Measurements from ENCODE around the gene FREM2.

FREM2 gene

DNA sequence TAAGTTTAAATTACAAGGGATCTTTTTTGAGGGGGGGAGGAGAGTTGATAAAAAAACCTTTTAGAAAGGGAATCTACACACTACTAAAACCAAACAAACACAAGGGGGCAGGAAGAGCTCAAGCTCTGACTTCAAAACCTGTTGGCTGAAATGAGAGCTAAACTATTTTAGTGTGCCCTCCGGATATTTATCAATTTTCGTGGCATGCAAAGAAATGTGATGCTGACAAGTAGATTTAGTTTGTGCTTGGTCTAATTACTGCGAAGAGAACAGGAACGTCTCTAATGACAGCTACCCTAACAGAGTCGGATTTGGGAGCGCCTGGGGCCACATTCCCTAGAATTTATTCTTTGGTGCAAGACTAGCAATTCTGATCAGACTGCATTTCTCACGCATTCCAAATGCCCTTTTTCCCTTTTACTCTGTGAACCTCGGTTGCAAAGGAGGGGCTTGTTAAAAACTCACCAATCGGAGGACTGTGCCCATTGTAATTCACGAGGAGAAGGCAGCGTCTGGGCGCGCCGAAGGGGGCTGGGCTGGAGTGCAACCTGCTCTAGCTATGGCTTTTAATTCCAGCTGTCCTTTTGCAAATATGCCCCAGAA is 802 bp upstream of the FREM2 start:
- no peak for DNase-seq (ENCODE audit: low read depth)

GRCh38 chr13:38687246-38688229 is 661 bp downstream of the FREM2 start:
- no peak for DNase-seq (ENCODE audit: low read depth)

DNA sequence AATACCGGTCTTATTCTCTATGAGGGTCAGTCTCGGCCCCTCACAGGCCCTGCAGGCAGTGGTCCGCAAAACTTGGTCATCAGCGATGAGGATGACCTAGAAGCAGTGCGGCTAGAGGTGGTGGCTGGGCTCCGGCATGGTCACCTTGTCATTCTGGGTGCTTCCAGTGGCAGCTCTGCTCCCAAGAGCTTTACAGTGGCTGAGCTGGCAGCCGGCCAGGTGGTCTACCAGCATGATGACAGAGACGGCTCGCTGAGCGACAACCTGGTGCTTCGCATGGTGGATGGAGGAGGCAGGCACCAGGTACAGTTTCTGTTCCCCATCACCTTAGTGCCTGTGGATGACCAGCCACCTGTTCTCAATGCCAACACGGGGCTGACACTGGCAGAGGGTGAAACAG is 1.8 kb downstream of the FREM2 start:
- no peak for DNase-seq (ENCODE audit: low read depth)

DNA sequence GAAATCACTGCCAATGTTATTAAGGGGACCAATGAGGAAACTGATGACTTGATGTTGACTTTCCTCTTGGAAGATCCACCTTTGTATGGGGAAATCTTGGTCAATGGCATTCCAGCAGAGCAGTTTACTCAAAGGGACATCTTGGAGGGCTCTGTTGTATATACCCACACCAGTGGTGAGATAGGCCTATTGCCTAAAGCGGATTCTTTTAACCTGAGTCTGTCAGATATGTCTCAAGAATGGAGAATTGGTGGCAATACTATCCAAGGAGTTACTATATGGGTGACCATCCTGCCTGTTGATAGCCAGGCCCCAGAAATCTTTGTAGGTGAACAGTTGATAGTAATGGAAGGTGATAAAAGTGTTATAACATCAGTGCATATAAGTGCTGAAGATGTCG is 3.4 kb downstream of the FREM2 start:
- no peak for DNase-seq (ENCODE audit: low read depth)

GRCh38 chr13:38693168-38693567 is 6.3 kb downstream of the FREM2 start:
- no peak for DNase-seq (ENCODE audit: low read depth)

GRCh38 chr13:38693641-38694040 is 6.8 kb downstream of the FREM2 start:
- no peak for DNase-seq (ENCODE audit: low read depth)

GRCh38 chr13:38697197-38697596 is 10.3 kb downstream of the FREM2 start:
- DNase-seq (ENCODE audit: low read depth): no peak

GRCh38 chr13:38697628-38698333 is 10.9 kb downstream of the FREM2 start:
- no peak for DNase-seq (ENCODE audit: low read depth)

- no peak for DNase-seq (ENCODE audit: low read depth)
These were observed 13.2 kb downstream of the FREM2 start for GRCh38 chr13:38700051-38700450.

- DNase-seq (ENCODE audit: low read depth): no peak
These were observed 15.8 kb downstream of the FREM2 start for GRCh38 chr13:38702669-38703068.

DNA sequence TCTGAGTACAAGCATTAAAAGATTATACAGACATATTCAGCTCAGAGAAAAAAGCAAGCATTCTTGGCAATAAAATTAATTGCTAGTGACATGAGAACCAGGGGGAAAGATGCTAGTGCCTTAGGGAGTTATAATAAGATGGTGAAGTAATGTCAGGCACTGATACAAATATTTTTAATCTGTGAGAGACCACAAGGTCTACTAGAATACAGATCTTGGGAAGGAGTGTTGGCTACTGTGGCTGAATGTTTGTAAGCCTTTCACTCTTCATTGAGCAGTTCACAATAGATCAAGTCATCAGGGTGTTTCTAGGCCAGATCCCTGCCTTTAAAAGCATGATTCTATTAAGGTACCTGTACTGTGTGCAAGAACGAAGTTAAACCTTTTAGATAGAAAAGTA is 16.4 kb downstream of the FREM2 start:
- no peak for DNase-seq (ENCODE audit: low read depth)

DNA sequence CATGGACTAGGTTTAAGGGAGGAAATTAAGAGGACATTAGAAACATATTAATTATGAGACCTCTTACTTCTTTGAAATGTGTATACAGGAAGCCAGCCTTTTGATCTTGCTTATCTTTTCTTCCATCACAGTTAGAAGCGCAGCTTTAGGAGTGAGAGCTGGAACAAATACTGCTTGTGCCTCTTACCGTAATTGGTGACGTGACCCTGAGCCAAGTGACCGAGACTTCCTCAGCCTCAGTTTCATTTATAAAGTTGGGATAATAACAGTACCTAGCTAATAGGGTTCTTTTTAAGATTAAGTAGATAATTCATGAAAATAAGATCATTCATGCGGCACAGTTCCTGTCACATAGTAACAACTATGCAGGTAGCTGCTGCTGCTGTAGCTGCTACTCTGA is 18.5 kb downstream of the FREM2 start:
- DNase-seq (ENCODE audit: low read depth): no peak

- no peak for DNase-seq (ENCODE audit: low read depth)
These were observed 20.6 kb downstream of the FREM2 start for GRCh38 chr13:38707460-38707859.

DNA sequence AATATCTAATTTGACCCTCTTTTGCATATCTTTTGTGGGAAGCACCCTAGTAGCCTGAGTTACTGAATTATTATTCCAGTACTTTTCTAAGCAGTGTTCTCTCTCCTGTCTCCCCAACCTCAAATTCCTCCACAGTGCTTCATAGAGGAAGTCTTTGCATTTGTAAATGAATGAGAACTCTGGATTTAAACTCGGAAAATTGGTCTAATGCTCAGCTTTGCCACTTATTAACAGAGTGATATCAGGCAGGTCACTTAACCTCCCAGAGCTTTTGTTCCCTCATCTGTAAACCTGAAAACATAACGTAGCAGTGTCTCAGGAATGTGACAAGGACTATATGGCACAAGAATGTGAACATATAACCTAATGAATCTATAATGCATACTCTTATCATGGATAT is 26.2 kb downstream of the FREM2 start:
- no peak for DNase-seq (ENCODE audit: low read depth)

- DNase-seq (ENCODE audit: low read depth): no peak
These were observed 31.5 kb downstream of the FREM2 start for GRCh38 chr13:38718374-38718773.

DNA sequence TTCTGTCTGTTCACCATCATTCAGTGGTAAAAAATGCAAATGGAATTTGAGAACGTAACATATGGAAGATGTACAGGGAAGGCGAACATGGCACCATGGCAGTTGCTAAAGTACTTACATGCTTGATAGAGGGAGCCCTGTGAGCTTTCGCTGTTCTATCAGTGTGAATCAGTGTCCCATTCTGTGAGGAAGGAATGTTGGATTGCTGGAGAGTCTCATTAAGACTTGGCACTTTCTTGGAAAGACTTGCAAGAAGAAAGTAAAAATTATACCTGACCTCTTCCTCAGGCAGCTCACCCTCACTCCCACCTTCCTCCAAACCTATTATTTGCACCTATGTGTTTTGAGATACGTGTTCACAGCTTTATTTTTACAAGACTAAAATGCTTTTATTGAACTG is 43.5 kb downstream of the FREM2 start:
- DNase-seq (ENCODE audit: low read depth): no peak

- DNase-seq (ENCODE audit: low read depth): no peak
These were observed 46.3 kb downstream of the FREM2 start for GRCh38 chr13:38733146-38733545.

DNA sequence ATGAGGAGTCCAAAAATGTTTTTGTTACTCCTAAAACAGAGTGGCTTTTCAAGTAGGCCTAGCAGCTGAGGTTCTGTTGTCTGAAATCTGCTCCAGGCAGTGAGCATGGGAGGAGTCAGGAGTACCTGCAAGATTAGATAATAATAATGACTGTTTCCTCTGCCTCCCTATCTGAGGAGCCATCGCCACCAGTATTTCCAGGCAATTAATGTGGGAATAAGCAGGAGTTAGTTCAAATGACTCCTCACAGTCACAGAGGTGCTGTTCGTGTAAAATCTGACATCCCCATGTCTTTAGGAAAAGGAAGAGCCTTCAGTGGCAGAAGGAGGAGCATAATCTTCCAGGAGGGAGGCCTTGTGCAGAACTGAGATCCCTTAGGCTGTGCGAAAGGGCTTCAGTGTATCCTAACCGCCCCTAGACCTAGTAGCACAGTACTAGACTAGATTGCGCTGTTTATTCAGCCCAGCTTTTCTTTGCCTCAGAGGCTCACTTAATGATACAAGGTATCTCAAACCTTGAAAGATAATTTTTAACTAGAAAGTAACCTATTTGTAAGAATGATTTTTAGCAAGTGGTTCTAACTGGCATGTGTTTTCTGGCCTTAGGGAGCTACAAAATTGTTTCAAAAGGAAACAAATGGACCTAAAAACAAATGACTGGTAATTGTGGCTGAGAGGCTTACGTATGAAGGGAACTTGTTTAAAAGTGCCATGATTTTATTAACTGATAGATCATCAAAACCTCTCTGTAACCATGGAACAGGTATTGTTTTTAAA is 49.0 kb downstream of the FREM2 start:
- DNase-seq (ENCODE audit: low read depth): no peak

DNA sequence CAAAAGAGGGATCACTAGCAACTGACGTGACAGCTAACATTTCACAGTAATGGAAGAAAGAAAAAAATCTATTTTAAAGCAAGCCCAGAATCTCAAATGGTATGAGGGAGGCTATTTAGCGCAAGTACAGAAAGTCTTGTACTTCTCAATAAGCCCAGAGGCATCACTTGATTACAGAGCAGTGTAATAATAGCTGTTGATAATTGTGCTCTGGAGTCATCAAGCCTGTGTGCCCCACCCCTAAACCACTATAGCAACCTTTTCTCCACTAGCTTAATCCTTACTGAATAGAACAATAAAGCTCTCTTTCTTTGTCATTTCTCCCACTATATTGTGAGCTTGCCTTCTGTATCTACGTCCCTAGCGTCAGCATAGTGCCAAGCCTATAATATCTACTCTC is 56.6 kb downstream of the FREM2 start:
- DNase-seq (ENCODE audit: low read depth): no peak

- DNase-seq (ENCODE audit: low read depth): no peak
These were observed 65.8 kb downstream of the FREM2 start for GRCh38 chr13:38752686-38753085.

DNA sequence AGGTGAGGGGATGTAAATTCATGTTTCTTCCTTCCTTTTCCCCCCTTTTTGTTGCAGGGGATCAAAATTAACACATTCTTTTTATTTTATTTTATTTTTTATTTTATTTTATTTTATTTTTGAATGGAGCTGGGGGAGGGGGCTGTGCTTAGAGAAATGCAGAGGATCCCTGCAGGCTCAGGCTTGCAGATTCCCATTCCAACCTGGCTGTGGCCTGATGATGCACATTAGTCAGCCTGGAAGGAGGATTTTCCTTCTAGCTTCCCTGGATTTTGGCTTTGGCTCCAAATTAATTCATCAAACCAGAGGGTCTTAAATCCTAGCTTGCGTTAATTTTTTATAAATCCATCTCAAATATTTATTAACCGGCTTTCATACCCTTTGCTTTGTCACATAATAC is 67.0 kb downstream of the FREM2 start:
- DNase-seq (ENCODE audit: low read depth): no peak

GRCh38 chr13:38755793-38756192 is 68.9 kb downstream of the FREM2 start:
- DNase-seq (ENCODE audit: low read depth): no peak
